HG02610 (cell line): ENCODE measurements around the gene CST5.
"Not testable (repeated sequence)": the region's sequence is repeated elsewhere in the genome, so short reads cannot be mapped to it uniquely, and the experiment has no call there.

Experiments
- ATAC-seq: cut with Tn5 transposase; IDR thresholded peaks from one replicate; pipeline ENCODE4 v1.9.1; 2021; ENCODE audit warnings: mild to moderate bottlenecking, moderate library complexity; ENCODE audit not compliant: unreplicated experiment

Gene CST5

DNA sequence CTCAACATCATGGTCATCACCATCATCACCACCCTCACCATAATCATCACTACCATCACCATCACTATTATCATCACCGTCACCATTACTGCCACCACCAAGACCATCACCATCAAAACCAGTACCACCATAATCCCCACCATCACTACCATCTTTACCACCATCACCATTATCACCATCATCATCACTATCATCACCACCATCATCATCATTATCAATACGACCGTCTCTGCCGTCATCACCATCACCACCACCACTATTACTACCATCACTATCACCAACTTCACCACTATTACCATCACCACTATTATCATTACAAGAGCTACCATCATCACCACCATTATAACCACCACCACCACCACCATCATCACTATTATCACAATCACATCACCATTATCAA lies 11.3 kb upstream of the CST5 start:
- ATAC-seq: not testable (repeated sequence)

DNA sequence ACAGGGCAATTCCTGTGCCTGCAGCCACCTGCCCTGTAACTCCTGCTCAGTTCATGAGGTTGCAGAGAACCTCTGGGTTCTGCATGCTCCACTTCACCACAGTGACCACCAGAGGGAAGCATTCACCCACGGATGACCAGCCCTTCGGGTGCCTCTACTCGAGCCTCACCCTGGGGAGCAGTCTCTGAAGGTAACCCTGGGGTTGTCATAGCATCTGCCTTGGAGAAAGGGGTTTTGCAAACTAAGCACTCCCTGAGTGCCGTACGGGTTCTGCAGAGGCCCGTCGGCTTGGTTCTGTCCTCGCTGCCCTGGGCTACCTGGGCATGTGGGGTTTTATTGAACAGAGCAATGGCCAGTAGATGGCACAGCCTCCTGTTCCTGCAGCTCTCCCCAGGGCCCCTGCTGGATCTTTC lies 10.2 kb upstream of the CST5 start:
- peak; percentile 79 for ATAC-seq

- ATAC-seq: no peak
These were observed 8.3 kb upstream of the CST5 start for GRCh38 chr20:23887856-23888255.

DNA sequence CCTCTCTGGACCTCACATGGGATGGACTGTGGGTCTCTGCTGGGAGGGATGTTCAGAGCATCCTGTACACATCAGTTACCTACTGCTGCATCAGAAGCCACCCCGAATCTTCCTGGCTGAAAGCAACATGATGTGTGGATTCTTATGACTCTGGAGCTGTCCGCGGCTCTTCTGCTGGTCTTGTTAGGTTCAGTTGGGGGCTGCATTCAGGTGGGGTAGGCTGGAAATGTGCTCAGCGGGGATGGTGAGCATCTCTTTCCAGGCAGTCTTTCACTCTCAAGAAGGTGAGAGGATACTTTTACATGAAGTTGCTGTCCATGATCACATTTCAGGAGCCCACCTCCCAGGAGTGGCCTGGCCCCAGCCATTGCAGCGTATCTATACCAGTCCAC lies 5.2 kb upstream of the CST5 start:
- ATAC-seq: no peak

DNA sequence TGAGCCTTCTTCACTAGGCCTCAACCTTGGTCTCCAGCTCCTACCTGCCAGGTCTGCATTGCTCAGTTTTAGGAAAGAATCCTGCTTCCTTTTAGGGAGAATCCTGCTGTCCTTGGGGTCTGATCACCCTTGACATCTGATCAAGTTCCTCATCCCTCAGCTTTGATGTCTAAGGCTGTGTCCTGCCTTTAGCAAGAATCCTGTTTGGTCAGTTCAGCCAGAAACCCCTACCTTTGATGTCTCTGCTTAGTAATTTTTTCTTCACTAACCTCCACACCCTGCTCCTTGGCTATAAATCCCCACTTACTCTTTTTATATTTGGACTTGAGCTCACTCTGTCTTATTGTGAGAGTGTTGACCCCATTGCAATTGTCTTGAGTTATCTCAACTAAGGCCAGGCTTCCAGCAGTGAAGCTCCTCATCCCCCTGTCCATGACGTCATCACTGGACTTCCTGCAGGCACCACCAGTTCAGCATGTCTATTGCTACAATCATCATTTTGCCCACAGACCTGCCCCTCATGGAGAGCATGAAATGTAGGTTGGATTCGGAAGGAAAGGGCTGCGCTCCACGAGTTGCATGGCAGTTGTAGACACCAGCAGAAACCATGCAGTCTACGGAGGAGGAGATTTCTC lies 4.7 kb upstream of the CST5 start:
- ATAC-seq: no peak

- ATAC-seq: no peak
These were observed 1.8 kb upstream of the CST5 start for GRCh38 chr20:23881371-23881770.

DNA sequence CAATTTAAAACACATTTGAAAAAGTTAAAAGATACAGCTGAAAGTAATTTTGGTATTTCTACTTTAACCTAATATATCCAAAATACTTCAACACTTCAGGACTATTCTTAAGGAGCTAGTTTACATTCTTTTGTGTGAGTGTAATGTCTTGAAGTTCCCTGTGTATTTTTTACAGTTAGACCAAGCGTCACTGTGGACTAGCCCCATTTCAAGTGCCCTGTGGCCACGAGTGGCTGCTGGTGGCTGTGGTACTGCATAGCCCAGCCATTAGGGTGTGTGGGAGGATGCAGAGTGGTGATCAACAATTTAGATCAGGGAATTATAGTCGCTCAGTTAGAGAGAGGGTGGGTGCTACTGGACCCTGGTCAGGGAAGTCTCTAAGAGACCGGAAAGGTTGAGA lies 869 bp upstream of the CST5 start:
- ATAC-seq: no peak

GRCh38 chr20:23879811-23880374 lies 345 bp upstream of the CST5 start:
- no peak for ATAC-seq

GRCh38 chr20:23878787-23879186 lies 761 bp downstream of the CST5 start:
- ATAC-seq: no peak

DNA sequence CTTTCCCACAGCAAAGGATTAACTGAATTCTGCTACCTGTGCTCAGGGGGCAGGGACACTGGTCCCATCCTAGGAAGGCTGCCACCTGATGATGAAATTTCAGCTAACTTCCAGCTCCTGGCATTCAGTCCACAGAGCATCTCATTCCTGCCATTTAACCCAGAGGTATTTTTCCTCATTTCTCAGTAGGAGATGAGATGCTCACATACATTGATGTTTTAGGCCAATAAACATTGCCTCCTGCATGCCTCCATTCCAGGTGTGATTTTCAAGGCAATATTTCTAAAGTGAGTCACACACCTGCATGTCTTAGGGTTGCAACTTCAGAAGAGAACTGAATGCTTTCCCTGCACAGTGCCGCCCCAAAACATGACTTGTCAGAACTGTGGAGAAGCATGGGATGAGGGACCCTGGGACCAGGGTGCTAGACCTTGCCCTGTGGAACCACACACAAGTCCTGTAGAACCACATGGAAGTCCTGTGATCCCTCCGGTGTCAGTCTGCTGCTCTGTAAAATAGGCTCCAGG lies 1.5 kb downstream of the CST5 start:
- ATAC-seq: not testable (repeated sequence)

DNA sequence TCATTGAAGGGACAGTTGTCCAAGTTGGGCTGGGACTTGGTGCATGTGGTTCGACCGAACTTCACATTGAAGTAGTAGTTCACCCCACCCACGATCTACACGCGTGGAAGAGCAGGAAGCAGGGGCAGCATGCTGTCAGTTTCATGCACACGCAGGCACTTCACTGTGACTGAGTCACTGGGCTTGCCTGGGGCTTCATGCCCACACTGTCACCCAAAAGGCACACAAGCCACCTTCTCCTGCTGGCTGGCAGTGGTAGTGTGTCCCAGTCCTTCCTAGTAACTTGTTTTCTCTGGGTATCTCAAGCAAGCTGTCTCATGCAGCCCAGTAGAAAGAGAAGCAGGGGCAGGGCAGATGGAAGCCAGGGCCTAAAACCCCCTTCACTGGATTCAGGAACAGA lies 2.0 kb downstream of the CST5 start:
- no peak for ATAC-seq

- ATAC-seq: no peak
These were observed 3.8 kb downstream of the CST5 start for GRCh38 chr20:23875606-23876237.

DNA sequence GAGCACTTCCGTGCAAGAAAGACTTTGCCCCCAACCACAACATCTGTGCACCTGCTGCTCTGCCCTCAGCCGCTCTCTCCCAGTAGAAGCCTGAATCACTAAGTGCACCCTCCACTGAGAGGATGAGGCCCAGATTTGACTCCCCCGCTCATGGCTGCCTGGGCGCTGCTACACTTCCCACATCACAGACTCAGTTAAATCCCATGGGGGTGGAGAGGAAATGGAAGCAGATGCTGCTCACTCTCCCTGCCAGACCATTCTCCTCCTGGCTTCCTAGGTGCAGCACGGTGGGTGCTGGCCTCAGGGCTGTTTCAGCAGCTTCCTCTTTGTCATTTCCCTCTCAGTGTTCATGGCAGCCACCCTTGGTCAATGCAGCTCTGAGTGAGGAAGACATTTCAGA lies 4.8 kb downstream of the CST5 start:
- ATAC-seq: no peak

GRCh38 chr20:23873370-23874015 lies 6.1 kb downstream of the CST5 start:
- no peak for ATAC-seq

DNA sequence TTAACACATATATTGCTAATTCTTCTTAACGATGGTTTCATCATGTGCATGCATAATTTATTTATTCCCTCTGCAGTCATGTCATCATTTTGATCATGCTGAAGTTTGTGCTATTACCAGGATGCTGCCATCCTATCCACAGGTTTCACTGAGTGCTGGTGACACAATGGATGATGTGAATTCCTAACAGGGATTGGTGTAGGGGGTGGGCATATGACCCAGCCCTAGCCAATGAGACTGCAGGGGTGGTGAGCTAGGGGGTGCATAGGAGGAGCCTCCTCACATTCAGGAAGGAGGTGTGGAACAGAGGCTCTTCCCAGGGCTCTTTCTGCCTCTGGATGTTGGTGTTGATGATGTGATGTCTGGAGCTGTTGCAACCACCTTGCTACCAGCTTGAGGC lies 7.5 kb downstream of the CST5 start:
- ATAC-seq: no peak

GRCh38 chr20:23870461-23870860 lies 9.1 kb downstream of the CST5 start:
- ATAC-seq: no peak

DNA sequence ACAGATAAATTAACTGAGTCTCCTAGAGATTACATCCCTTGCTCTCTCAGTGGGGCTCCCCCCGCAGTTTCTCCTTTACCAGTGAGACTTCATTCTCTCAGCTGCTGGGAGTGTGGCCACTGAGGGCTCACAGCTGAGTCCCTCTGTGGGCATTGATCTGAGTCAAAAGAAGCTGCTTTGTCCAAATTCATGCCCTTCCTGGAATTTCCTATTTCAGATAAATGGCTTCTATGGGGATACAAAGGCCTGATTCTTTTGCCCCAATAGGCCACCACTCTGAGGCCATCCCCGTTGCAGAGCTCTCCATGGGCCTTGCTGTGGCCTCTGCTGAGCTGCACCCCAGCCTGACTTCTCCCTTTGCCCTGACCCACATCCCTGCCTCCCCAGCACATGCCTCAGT lies 10.0 kb downstream of the CST5 start:
- ATAC-seq: no peak

GRCh38 chr20:23868321-23868720 lies 11.2 kb downstream of the CST5 start:
- no peak for ATAC-seq

- no peak for ATAC-seq
These were observed 12.3 kb downstream of the CST5 start for GRCh38 chr20:23867152-23867776.

DNA sequence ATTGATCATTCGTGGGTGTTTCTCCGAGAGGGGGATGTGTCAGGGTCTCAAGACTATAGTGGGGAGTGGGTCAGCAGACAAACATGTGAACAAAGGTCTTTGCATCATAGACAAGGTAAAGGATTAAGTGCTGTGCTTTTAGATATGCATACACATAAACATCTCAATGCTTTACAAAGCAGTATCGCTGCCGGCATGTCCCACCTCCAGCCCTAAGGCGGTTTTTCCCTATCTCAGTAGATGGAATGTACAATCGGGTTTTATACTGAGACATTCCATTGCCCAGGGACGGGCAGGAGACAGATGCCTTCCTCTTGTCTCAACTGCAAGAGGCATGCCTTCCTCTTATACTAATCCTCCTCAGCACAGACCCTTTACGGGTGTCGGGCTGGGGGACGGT lies 18.8 kb downstream of the CST5 start:
- ATAC-seq: not testable (repeated sequence)

GRCh38 chr20:23857962-23858595 lies 21.5 kb downstream of the CST5 start:
- ATAC-seq: no peak
